ENCODE data around the gene CAMLG.
A peak's percentile ranks its signal among the peaks of the same experiment; 100 is the strongest.

The CAMLG gene

GRCh38 chr5:134732819-134733218 is 5.5 kb upstream of the CAMLG start:
- DNase-seq (ENCODE audit: low read depth, low spot score), result no peak
- no peaks in the 10 kb centered on the region for H3K36me3 ChIP-seq (ENCODE audit: insufficient read depth, insufficient read length, low read length)
- H3K9me3 ChIP-seq (ENCODE audit: insufficient read depth, low read length), result no peaks in the 10 kb centered on the region
- H3K9ac ChIP-seq (ENCODE audit: insufficient read length, low read depth), result no peak overlapping the region
- no peaks in the 10 kb centered on the region for H3K4me1 ChIP-seq (ENCODE audit: insufficient read depth, insufficient read length)
- TF ChIP-seq ZNF274 (IDR thresholded peaks at IDR 0.05; ENCODE audit: low read depth, low read length), result no peak
- H3K27me3 ChIP-seq (ENCODE audit: insufficient read depth, insufficient read length), result no peaks in the 10 kb centered on the region
- no peak overlapping the region for H3K4me3 ChIP-seq (ENCODE audit: insufficient read length, low read depth)

GRCh38 chr5:134735243-134735642 is 3.1 kb upstream of the CAMLG start:
- TF ChIP-seq YY1 (IDR thresholded peaks at IDR 0.05; ENCODE audit: insufficient read depth, insufficient read length) (no peak), ZNF274 (IDR thresholded peaks at IDR 0.05; ENCODE audit: low read depth, low read length) (no peak), SUZ12 (IDR thresholded peaks at IDR 0.05; ENCODE audit: extremely low read depth, insufficient read depth, insufficient read length) (no peak)
- Histone ChIP-seq H3K9me3 (ENCODE audit: insufficient read depth, low read length) (no peaks in the 10 kb centered on the region), H3K36me3 (ENCODE audit: insufficient read depth, insufficient read length, low read length) (no peaks in the 10 kb centered on the region), H3K27me3 (ENCODE audit: insufficient read depth, insufficient read length) (no peaks in the 10 kb centered on the region), H3K9ac (ENCODE audit: insufficient read length, low read depth) (no peak overlapping the region), H3K4me1 (ENCODE audit: insufficient read depth, insufficient read length) (no peaks in the 10 kb centered on the region), H3K4me3 (ENCODE audit: insufficient read length, low read depth) (no peak overlapping the region)
- no peak for DNase-seq (ENCODE audit: low read depth, low spot score)

- no peaks in the 10 kb centered on the region for H3K9me3 ChIP-seq (ENCODE audit: insufficient read depth, low read length)
- H3K4me3 ChIP-seq (ENCODE audit: insufficient read length, low read depth), result no peak overlapping the region
- peaks cover 7% of the 10 kb centered on the region for H3K36me3 ChIP-seq (ENCODE audit: insufficient read depth, insufficient read length, low read length)
- H3K4me1 ChIP-seq (ENCODE audit: insufficient read depth, insufficient read length), result no peaks in the 10 kb centered on the region
- no peak for DNase-seq (ENCODE audit: low read depth, low spot score)
- H3K27me3 ChIP-seq (ENCODE audit: insufficient read depth, insufficient read length), result no peaks in the 10 kb centered on the region
- TF ChIP-seq YY1 (IDR thresholded peaks at IDR 0.05; ENCODE audit: insufficient read depth, insufficient read length) (no peak), SUZ12 (IDR thresholded peaks at IDR 0.05; ENCODE audit: extremely low read depth, insufficient read depth, insufficient read length) (no peak), ZNF274 (IDR thresholded peaks at IDR 0.05; ENCODE audit: low read depth, low read length) (no peak)
- H3K9ac ChIP-seq (ENCODE audit: insufficient read length, low read depth), result no peak overlapping the region
Observed at GRCh38 chr5:134736173-134736812, 2.1 kb upstream of the CAMLG start.

- Histone ChIP-seq H3K4me3 (ENCODE audit: insufficient read length, low read depth) (peak overlapping the region; percentile 81), H3K36me3 (ENCODE audit: insufficient read depth, insufficient read length, low read length) (peaks cover 24% of the 10 kb centered on the region), H3K9me3 (ENCODE audit: insufficient read depth, low read length) (no peaks in the 10 kb centered on the region), H3K4me1 (ENCODE audit: insufficient read depth, insufficient read length) (no peaks in the 10 kb centered on the region), H3K27me3 (ENCODE audit: insufficient read depth, insufficient read length) (no peaks in the 10 kb centered on the region), H3K9ac (ENCODE audit: insufficient read length, low read depth) (peak overlapping the region; percentile 88)
- DNase-seq (ENCODE audit: low read depth, low spot score), result no peak
- TF ChIP-seq YY1 (IDR thresholded peaks at IDR 0.05; ENCODE audit: insufficient read depth, insufficient read length) (no peak), ZNF274 (IDR thresholded peaks at IDR 0.05; ENCODE audit: low read depth, low read length) (no peak), SUZ12 (IDR thresholded peaks at IDR 0.05; ENCODE audit: extremely low read depth, insufficient read depth, insufficient read length) (no peak)
Observed at GRCh38 chr5:134738963-134739661, 764 bp downstream of the CAMLG start.

GRCh38 chr5:134741052-134741451 is 2.7 kb downstream of the CAMLG start:
- TF ChIP-seq SUZ12 (IDR thresholded peaks at IDR 0.05; ENCODE audit: extremely low read depth, insufficient read depth, insufficient read length) (no peak), YY1 (IDR thresholded peaks at IDR 0.05; ENCODE audit: insufficient read depth, insufficient read length) (no peak), ZNF274 (IDR thresholded peaks at IDR 0.05; ENCODE audit: low read depth, low read length) (no peak)
- no peaks in the 10 kb centered on the region for H3K27me3 ChIP-seq (ENCODE audit: insufficient read depth, insufficient read length)
- peaks cover 24% of the 10 kb centered on the region for H3K36me3 ChIP-seq (ENCODE audit: insufficient read depth, insufficient read length, low read length)
- H3K9me3 ChIP-seq (ENCODE audit: insufficient read depth, low read length), result no peaks in the 10 kb centered on the region
- H3K4me3 ChIP-seq (ENCODE audit: insufficient read length, low read depth), result no peak overlapping the region
- no peaks in the 10 kb centered on the region for H3K4me1 ChIP-seq (ENCODE audit: insufficient read depth, insufficient read length)
- H3K9ac ChIP-seq (ENCODE audit: insufficient read length, low read depth), result no peak overlapping the region
- no peak for DNase-seq (ENCODE audit: low read depth, low spot score)

GRCh38 chr5:134742134-134742533 is 3.8 kb downstream of the CAMLG start:
- TF ChIP-seq ZNF274 (IDR thresholded peaks at IDR 0.05; ENCODE audit: low read depth, low read length) (no peak), SUZ12 (IDR thresholded peaks at IDR 0.05; ENCODE audit: extremely low read depth, insufficient read depth, insufficient read length) (no peak), YY1 (IDR thresholded peaks at IDR 0.05; ENCODE audit: insufficient read depth, insufficient read length) (no peak)
- Histone ChIP-seq H3K4me3 (ENCODE audit: insufficient read length, low read depth) (no peak overlapping the region), H3K27me3 (ENCODE audit: insufficient read depth, insufficient read length) (no peaks in the 10 kb centered on the region), H3K9me3 (ENCODE audit: insufficient read depth, low read length) (no peaks in the 10 kb centered on the region), H3K4me1 (ENCODE audit: insufficient read depth, insufficient read length) (no peaks in the 10 kb centered on the region), H3K9ac (ENCODE audit: insufficient read length, low read depth) (no peak overlapping the region), H3K36me3 (ENCODE audit: insufficient read depth, insufficient read length, low read length) (peaks cover 26% of the 10 kb centered on the region)
- no peak for DNase-seq (ENCODE audit: low read depth, low spot score)

- TF ChIP-seq ZNF274 (IDR thresholded peaks at IDR 0.05; ENCODE audit: low read depth, low read length) (no peak), SUZ12 (IDR thresholded peaks at IDR 0.05; ENCODE audit: extremely low read depth, insufficient read depth, insufficient read length) (no peak), YY1 (IDR thresholded peaks at IDR 0.05; ENCODE audit: insufficient read depth, insufficient read length) (no peak)
- Histone ChIP-seq H3K4me3 (ENCODE audit: insufficient read length, low read depth) (no peak overlapping the region), H3K36me3 (ENCODE audit: insufficient read depth, insufficient read length, low read length) (peaks cover 19% of the 10 kb centered on the region), H3K9me3 (ENCODE audit: insufficient read depth, low read length) (no peaks in the 10 kb centered on the region), H3K4me1 (ENCODE audit: insufficient read depth, insufficient read length) (no peaks in the 10 kb centered on the region), H3K9ac (ENCODE audit: insufficient read length, low read depth) (no peak overlapping the region), H3K27me3 (ENCODE audit: insufficient read depth, insufficient read length) (no peaks in the 10 kb centered on the region)
- no peak for DNase-seq (ENCODE audit: low read depth, low spot score)
Observed at GRCh38 chr5:134749415-134749814, 11.1 kb downstream of the CAMLG start.
